HG03342 (cell line): ENCODE measurements around the gene VWA3A.

Experiments used
- ATAC-seq: cut with Tn5 transposase; IDR thresholded peaks from one replicate; pipeline ENCODE4 v1.9.1; 2021; ENCODE audit warnings: mild to moderate bottlenecking, moderate library complexity; ENCODE audit not compliant: unreplicated experiment

VWA3A gene

DNA sequence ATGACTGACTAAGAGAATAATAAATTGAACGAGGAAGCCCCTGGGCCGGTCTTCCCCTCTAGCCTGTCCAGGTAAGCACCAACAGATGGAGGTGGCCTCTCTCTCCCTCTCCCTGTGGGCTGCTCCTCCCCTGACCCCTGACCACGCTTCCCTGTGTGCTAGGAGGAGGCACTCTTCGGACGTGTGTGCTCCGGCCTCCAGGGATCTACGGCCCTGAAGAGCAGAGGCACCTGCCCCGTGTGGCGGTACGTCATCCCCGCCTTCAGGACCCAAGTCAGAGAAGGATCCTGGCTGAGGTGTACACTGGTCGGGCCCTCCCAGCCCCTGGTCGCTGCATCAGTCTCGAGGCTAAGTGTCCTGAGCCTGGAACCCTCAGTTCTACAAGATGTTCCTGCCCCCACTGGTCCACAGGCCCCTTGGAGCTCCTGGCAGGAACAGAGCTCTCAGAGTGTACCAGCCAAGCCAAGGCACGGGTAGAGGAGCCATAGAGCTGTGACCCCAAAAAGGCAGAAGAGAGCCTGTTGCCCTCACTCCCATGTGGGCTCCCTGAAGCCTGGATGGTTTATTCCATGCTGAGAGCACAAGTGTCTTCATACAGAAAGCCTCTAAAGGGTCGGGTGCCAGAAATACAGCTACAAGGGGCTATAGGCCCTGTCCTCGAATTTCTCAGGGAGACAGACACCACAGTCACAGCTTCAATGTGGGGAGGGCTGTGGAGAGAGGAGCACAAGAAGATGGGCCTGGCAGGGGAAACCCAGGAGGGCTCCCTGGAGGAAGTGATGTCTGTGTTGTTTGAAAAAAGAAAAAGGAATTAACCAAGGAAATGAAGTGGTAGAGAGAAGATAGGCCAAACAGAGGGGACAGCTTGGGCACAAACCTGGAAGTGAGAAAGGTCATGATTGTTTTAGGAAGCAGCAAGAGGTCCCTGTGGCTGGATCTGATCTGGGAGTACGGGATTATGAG, 85.9 kb downstream of the VWA3A start:
- ATAC-seq, result no peak

DNA sequence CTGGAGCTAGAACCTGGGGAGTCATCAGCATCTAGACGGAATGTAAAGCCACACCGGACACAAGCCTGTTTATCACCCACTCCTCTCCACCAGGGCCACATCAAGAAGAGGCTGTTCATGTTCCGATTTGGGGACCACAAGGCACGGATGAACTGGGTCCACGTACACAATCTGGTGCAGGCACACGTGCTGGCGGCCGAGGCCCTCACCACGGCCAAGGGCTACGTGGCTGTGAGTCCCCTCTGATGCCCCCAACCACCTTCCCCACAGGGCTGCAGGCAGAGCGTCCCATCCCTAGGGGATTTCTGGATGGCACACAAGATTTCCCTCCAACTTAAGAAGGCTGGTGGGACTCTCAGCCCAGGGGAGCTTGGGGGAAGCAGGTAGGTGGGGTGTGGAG, 89.1 kb downstream of the VWA3A start:
- ATAC-seq, result no peak

DNA sequence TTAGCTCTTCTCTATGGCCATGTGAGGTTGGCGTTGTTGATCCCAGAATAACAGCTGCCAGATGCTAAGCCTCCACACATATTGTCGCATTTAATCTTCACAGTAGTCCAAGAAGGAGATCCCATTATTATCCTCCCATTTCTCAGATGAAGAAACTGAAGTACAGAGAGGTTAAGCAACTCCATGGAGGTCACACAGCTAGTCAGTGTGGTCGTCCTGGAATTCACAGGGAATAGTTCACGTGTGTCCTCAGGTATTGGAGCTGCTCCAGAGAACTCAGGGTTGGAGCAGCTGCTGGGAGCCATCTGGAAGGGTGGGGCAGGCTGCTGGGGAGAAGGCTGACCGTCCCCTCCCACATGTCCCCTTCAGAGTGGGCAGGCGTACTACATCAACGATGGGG, 89.5 kb downstream of the VWA3A start:
- no peak for ATAC-seq

DNA sequence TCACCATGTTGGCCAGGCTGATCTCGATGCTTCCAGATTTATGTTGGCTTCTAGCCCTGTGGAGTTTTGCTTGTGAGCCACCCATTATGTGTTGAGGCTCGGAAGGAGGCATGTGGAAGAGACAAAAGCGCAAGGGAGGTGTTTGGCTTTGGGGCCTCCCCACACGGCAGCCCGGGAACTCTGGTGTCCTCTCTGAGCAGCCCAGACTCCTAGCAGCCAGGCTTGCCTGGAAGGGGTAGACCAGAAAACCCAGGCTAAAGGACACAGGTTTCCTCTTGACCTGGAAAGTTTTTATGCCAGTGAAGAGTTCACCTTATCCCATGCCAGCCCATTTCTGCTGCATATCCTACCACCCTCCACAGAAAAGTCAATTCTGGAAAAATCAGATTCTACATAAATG, 91.0 kb downstream of the VWA3A start:
- ATAC-seq, result no peak

DNA sequence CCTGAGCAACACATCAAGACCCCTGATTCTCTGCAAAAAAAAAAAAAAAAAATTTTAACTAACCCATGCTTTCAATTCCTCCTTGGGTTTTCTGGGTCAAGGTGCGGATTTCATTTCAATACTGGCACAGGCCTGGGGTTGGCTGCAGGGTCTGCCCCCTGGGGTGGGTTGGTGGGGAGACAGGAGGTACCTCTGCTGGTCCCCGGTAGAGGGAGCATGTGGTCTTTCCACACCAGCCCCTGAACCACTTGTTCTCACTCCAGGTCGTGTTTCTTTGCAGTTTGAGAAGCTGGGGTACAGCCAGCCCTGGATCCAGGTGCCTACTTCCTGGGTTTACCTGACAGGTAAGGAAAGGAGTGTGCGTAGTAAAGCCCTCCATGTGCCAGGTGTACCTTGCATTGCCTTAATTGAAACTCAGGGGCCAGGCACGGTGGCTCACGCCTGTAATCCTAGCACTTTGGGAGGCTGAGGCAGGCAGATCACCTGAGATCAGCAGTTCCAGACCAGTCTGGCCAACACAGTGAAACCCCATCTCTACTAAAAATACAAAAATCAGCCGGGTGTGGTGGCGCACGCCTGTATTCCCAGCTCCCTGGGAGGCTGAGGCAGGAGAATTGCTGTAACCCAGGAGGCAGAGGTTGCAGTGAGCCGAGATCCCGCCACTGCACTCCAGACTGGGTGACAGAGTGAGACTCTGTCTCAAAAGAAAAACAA, 91.7 kb downstream of the VWA3A start:
- ATAC-seq, result no peak

DNA sequence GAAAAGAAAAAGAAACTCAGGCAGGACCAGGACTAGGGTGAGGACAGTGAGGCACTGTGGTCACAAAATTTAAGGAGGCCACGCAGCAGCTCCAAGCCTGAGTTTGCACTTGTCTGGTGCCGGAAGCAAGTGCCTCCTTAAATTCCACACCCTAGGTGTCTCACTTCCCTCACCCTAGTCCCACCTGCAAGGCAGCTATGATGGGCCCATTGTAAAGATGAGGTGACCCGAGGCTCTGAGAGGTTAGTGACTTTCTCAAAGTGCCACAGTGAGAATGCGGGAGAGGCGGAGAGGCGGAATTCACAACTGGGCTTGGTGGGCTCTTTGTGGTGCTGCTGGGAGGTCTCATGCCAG, 92.3 kb downstream of the VWA3A start:
- ATAC-seq, result no peak

DNA sequence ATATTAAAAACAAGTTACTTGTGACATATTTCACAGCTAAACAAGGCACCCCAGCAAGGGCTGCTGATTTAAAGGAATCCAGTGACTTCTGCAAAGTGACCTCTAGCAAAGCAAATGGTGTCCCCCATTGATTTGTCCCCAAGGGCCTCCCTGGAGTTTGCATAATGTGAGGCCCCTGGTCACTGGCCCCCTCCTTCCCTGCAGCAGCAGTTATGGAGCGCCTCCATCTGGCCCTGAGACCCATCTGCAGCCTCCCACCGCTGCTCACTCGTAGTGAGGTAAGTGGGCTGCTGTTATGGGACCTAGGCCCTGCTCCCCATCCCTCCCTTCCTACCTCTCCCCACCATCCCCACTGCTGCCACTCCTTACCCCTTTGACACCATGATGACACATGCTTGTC, 94.2 kb downstream of the VWA3A start:
- no peak for ATAC-seq

DNA sequence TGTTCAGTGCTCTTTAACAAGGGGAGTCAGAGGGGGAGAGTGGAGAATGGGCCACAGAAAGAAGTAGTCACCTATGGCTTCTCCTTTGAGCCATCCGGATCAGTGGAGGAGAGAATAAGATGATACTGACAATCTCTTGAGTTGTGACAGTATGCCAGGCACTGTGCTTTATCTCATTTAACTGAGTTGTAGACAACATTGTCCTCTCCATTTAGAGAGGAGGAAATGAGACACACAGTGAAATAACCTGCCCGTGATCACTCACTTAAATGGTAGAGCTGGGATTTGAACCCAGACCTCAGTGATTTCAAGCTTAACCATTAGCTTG, 95.9 kb downstream of the VWA3A start:
- no peak for ATAC-seq

DNA sequence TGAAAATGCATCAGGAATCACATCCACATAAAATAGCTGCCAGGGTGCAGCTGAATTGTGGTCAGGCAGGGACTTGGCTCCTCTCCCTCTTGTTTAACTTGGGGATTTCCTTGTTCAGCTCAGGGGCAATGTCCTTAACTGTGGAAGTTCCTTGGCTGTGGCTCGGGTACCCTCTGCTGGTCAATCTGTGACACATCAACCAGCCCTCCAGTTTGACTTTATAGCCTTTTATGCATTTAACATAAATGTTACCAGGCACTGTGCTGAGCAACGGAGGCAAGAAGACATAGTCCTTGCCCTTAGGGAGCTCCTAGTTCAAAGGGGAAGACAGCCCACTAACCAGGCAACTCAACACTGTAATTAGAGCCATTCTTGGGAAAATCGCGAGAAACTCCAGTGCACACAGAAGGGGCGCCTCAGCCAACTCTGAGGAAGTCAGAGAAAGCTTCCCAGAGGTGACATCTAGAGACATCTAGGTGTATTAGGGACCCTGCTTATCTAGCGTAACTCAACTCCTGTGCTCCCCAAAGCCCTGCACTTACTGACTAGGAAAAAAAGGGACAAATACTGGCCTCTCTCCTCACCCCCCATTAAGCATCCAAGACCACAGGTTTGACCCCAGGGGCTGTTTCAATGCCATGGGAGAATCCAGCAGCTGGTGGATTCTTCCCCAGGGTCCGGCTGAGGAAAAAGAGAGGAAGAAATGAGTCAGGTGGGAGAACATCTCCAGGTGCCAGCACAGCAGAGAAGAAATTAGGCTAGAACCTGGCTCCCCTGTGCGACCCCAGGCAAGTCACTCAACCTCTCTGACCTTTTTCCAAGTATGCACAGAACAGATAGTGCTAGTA, 96.5 kb downstream of the VWA3A start:
- no peak for ATAC-seq

DNA sequence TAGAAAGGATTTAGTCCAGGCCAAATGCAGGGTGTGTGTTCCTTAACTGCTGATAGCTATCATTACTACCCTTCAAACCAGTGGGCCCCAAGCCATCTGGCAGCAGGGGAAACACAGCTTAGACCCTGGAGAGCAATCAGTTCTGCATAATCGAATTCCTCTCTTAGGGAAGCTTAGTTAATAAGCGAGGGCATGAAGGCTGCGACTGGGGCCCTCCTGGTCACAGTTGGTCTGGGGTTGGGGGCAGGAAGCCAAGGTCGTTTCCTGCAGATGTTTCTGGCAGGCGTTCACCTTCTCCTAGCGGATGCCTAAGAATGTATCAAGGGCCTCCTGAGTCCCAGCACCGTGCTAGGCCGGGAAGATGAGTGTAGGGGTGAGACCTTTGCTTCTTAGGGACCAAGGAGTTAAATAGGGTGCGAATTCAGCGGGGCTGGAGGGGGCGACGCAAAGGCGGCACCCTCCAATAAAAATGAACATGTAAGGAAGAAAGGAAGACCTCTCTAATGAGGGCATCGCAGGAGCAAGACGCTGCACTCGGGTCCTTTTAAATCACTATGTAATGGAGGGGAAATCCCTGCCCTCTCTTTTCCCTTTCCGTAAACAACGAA, 97.2 kb downstream of the VWA3A start:
- no peak for ATAC-seq

DNA sequence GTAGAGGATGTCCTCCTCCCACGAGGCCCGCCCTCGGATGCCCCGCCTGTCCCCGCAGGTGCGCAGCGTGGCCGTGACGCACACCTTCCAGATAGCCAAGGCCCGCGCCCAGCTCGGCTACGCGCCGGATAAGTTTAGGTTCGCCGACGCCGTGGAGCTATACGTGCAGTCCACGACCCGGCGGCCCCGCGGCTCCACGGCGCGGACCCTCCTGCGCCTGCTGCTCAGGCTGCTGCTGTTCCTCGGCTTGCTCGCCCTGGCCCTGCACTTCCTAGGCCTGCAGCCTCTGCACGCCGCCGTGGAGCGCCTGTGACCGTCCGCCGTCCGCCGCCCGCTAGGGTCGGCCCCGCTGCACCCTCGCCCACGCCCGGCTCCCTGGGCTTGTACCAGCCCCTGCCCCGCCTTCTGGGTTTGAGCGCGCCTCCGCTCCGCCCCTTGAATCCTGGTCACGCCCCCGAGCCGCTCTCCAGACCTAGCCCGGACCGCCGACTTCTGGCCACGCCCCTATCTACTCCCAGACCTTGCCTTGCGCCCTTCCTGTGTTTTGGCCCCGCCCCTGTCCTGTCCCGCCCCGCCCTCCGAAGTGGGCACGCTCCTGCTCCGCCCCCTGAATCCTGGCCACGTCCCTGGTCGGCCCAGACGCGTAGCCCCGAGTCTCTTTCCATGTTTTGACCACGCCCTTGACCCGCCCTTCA, 97.9 kb downstream of the VWA3A start:
- peak; percentile 58 for ATAC-seq

DNA sequence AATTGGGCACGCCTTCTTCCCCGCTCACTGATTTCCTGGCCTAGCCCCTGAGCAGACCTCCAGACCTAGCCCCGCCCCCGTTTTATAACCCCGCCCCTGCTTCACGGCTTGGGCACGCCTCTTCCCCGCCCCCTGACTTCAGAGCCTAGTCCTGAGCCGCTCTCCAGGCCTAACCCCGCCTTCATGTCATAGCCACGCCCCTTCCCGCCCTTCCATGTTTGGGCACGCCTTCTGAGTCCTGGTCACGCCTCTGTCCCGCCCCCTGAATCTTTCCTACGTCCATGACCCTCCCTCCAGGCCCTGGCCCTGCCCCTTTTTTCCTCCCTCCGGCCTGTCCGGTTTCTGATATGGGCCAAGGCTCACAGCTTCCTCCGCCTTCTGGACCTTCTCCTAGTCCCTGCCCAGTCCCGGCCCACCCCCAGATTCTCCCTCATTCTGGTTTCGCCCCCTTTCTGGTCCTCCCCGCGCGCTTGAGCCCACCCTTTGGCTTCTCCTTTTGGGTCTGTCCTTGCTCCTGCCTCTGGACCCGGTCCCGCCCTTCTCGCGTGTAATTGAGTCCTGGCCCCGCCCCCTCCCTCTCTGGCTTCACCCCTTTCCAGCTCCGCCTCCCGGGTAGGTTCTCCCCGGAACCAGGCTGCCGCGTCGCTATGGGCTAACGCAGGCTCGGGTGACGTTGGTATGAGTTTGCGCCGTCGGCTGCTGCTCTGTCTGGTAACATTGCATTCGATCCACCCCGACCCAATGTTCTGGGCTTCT, 98.6 kb downstream of the VWA3A start:
- peak; percentile 46 for ATAC-seq

DNA sequence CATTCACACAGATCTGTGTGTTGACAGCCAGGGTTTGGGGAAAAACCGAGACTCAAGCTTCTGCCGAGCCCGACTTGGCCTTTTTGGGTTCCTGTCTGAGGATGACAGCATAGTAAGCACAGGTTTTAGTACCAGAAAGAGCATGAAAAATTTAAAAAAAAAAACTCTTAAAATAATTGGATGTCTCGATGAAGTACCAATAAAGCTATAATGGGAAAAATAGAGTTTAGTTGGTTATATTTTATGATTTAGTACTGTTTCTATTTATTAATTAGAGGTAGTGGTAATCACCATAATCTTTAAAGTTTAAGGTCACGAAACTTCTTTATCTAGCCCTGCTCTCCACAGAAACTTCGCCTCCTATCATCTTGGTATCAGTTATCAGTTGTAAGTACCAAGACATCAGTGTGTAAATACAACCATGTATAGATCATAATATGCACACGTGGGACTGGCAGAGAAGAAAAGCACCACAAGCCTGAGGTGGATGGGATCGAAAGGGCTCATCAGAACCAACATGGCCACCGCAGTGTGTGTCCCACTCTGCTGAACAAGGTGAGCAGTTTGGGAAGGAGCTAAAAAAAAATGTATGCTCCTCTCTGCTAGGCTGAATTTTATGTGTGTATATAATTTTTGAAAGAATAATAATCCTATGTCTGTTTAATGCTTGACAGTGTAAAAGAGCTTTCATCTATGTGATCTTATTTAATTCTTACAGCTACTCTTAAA, 99.4 kb downstream of the VWA3A start:
- ATAC-seq, result no peak

DNA sequence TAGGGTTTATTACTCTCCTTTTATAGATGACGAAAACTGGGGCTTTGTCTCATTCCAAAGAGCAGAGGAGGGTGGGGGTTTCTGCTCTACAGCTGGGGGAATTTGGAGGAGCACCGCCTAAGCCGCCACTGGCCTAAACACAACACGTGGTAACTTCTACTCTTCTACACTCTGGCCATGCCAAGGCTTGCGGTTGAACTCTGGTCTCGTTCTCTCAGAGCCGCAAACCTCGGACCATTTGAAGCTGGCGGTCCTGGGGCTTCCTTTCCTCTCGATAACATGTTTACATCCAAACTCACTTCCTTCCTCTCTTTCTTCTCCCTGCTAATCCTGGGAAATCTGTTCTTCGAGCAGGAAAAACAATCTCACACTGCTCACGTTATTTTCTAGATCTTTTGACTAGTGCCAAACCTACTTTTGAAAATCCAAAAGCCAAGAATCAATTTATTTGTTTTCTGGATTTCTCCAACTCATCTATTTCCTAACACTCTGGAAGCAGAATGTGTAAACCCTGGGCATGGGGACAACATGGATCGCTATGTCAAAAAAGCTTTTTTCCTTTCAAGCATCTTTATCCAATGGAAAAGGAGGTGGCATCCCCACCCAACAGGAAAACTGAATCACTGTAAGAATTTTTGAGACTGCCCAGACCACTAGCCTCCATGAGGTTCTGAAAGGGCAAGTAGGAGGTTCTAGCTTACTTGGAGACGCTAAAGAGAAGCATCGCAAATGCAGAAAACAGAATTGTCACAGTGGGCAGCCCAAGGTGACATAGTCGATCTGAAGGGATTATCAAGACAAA, 100.1 kb downstream of the VWA3A start:
- ATAC-seq, result peak; percentile 20

DNA sequence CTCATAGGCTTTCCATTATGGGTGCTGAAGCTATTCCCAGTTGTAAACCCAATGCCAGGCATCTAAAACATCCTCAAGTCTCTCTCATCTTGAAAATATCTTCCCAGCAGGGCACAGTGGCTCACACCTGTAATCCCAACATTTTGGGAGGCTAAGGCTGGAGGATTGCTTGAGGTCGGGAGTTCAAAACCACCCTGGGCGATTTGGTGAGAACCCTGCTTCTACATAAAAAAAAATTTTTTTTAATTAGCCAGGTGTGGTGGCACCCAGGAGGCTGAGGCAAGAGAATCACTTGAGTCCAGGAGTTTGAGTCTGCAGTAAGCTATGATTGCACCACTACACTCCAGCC, 100.7 kb downstream of the VWA3A start:
- ATAC-seq, result no peak

DNA sequence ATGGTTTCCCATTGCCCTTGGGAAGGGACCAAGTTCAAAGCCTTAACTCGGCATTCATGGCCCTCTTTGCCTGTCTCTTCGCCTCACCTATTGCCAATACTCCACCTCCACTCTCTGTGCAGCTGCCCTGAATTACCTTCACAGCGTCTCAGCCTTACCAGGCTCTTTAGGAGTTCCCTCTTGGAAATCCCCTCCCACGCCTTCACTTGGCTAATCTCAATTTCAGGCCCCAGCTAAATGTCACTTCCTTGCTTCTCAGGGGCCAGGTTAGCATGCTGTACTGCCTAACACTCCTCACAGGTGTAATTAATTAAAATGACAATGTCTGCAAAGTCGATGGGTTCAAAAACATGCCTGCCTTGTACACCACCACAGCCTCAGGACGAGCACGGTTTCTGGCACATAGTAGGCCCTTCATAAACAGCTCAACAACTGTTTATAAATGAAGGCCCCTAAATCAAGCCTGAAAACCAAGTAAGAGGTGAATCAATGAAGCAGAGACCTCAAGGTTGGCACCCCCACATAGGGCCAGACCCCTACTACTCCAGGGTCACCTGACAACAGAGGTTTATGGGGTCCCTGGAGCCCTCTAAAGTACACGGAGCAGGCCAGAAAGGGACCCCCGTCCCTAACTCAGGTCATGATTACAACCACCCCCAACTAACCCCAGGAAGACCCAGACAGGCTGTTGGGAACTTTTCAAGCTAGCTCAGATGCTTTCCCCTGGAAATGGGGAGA, 102.5 kb downstream of the VWA3A start:
- ATAC-seq, result no peak

DNA sequence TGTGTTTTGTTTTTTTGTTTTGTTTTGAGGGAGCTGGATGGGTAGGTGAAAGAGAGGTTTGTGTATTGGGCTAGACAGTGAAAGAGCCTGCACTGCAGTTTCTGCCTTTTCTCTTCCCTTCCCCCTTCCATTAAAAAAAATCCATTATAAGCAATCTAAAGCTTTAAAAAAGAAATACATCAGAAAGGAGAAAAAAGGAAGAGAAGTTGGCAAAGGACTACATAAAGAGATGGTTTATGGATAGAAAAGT, 103.0 kb downstream of the VWA3A start:
- no peak for ATAC-seq
